ENCODE data around the gene NR2F1-AS1. TPM values are rescaled to one million over a fixed set of nuclear protein-coding genes. Genes with fewer than 3 reads are reported as not detected.

NR2F1-AS1 gene
- total and polyA plus RNA-seq, 9 of the 15 experiments (the other 6 are each of a cell fraction or from before 2014, with no cell fraction given) = not detected

- POLR2A ChIA-PET = no interaction called here
- no peak overlapping the region for H3K9ac ChIP-seq (ENCODE audit: insufficient read depth in 1 of 2, low read depth in 2 of 2, low read length in 2 of 2)
- BruUV-seq (replicated peaks) = no TSS peak
Measured at GRCh38 chr5:93601802-93602155, 20.8 kb upstream of the NR2F1-AS1 start.

More at GRCh38 chr5:93601802-93602155, 20.8 kb upstream of the NR2F1-AS1 start:
- H3K27me3 ChIP-seq (ENCODE audit: control insufficient read depth in 2 of 2, insufficient read depth in 2 of 2, low read length in 2 of 2) = peaks cover 3 to 18% of the 10 kb centered on the region in 2 experiments; a peak in 3 of 5 replicates
- ATAC-seq = no peak
- H3K79me2 ChIP-seq (ENCODE audit: control insufficient read depth, insufficient read depth, low read length) = no peaks in the 10 kb centered on the region
- no peaks in the 10 kb centered on the region for H4K20me1 ChIP-seq (replicated peaks; ENCODE audit: control insufficient read depth, insufficient read depth, low read length)
- no peak for TF ChIP-seq XRCC4 (IDR thresholded peaks at IDR 0.05; ENCODE audit: extremely low read depth, insufficient read depth, insufficient read length)
- TF ChIP-seq STAT5B (CRISPR knock-in tag; IDR thresholded peaks at IDR 0.05) = no peak
- TF ChIP-seq MEF2D (tag; conservative IDR thresholded peaks at IDR 0.05; ENCODE audit: low read depth) = no peak
- no peak for TF ChIP-seq PREB (CRISPR knock-in tag; IDR thresholded peaks at IDR 0.05)
- TF ChIP-seq ZNF41 (CRISPR knock-in tag; conservative IDR thresholded peaks at IDR 0.05) = no peak
- no peak for TF ChIP-seq GABPA (tag; conservative IDR thresholded peaks at IDR 0.05; ENCODE audit: low read depth)
- TF ChIP-seq ZNF644 (tag; IDR thresholded peaks at IDR 0.05; ENCODE audit: low read depth) = no peak
- TF ChIP-seq IRF2 (CRISPR knock-in tag; IDR thresholded peaks at IDR 0.05) = no peak
- no peak for TF ChIP-seq ZNF232 (CRISPR knock-in tag; IDR thresholded peaks at IDR 0.05)
- no peak for TF ChIP-seq CTBP1 (IDR thresholded peaks at IDR 0.05; ENCODE audit: borderline replicate concordance)
- TF ChIP-seq ZBTB9 (CRISPR knock-in tag; IDR thresholded peaks at IDR 0.05) = no peak
- TF ChIP-seq ZBTB40 (IDR thresholded peaks at IDR 0.05) = no peak
- no peak for TF ChIP-seq ZBTB40 (CRISPR knock-in tag; IDR thresholded peaks at IDR 0.05)
- in situ Hi-C loops (cut with MboI) (no loop called here), intact Hi-C loops (cut with micrococcal nuclease) (no loop called here)
- CTCF ChIA-PET (ENCODE audit: low intra/inter-chr PET ratio) = no interaction called here
- H2AFZ ChIP-seq (ENCODE audit: low read depth, low read length) = no peak overlapping the region
- no peak for FAIRE-seq
- no peaks in the 10 kb centered on the region for H3K4me1 ChIP-seq (replicated peaks in 1 of 2; ENCODE audit: control insufficient read depth in 2 of 2, insufficient read depth in 2 of 2, low read length in 2 of 2)
- no peak overlapping the region for H3K4me3 ChIP-seq
- H3K27ac ChIP-seq (ENCODE audit: extremely low read depth, low read depth, low read length) = no peak overlapping the region
- H3K9me1 ChIP-seq (ENCODE audit: control insufficient read depth, insufficient read depth, low read length) = no peaks in the 10 kb centered on the region
- no peaks in the 10 kb centered on the region for H3K9me3 ChIP-seq (replicated peaks; ENCODE audit: control insufficient read depth, insufficient read depth, low read depth, low read length)
- 16% methylated on average over 9 of the region's 9 CpGs for WGBS (ENCODE audit: insufficient coverage, low coverage, missing lambda C conversion rate)
- no peaks in the 10 kb centered on the region for H3K36me3 ChIP-seq (ENCODE audit: control insufficient read depth, insufficient read depth, low read length)
- DNase-seq (ENCODE audit: extremely low read depth in 1 of 4, low spot score in 3 of 4) = no peak
- H3K4me2 ChIP-seq (ENCODE audit: insufficient read depth, low read length) = no peak overlapping the region

Data from K562 (cell line).